GM19035 (cell line): ENCODE measurements around the gene MYLK2.
"Not testable (repeated sequence)": the region's sequence is repeated elsewhere in the genome, so short reads cannot be mapped to it uniquely, and the experiment has no call there.

Source experiments
- ATAC-seq: cut with Tn5 transposase; IDR thresholded peaks from one replicate; pipeline ENCODE4 v1.9.1; 2021; ENCODE audit not compliant: unreplicated experiment

The MYLK2 gene

GRCh38 chr20:31819083-31819784 lies at the start of gene MYLK2:
MYLK2 (plus strand) TSS chr20:31819356; CDS start chr20:31819581, 225 bp downstream.
- no peak for ATAC-seq

- ATAC-seq, result no peak
Observed at GRCh38 chr20:31769681-31770080, 49.5 kb upstream of the MYLK2 start.

GRCh38 chr20:31770243-31770642 lies 48.9 kb upstream of the MYLK2 start:
- ATAC-seq, result no peak

- ATAC-seq, result no peak
Observed at GRCh38 chr20:31774408-31774807, 44.7 kb upstream of the MYLK2 start.

GRCh38 chr20:31780839-31781238 lies 38.3 kb upstream of the MYLK2 start:
- no peak for ATAC-seq

- ATAC-seq, result no peak
Observed at GRCh38 chr20:31781945-31782344, 37.2 kb upstream of the MYLK2 start.

- ATAC-seq, result no peak
Observed at GRCh38 chr20:31784354-31785044, 34.7 kb upstream of the MYLK2 start.

GRCh38 chr20:31785089-31785488 lies 34.1 kb upstream of the MYLK2 start:
- no peak for ATAC-seq

GRCh38 chr20:31788578-31788977 lies 30.6 kb upstream of the MYLK2 start:
- no peak for ATAC-seq

GRCh38 chr20:31790401-31790800 lies 28.8 kb upstream of the MYLK2 start:
- no peak for ATAC-seq

- ATAC-seq, result no peak
Observed at GRCh38 chr20:31797364-31797763, 21.8 kb upstream of the MYLK2 start.

- ATAC-seq, result no peak
Observed at GRCh38 chr20:31801508-31801907, 17.6 kb upstream of the MYLK2 start.

- no peak for ATAC-seq
Observed at GRCh38 chr20:31803552-31804291, 15.4 kb upstream of the MYLK2 start.

- ATAC-seq, result no peak
Observed at GRCh38 chr20:31806564-31807355, 12.4 kb upstream of the MYLK2 start.

GRCh38 chr20:31808481-31808880 lies 10.7 kb upstream of the MYLK2 start:
- no peak for ATAC-seq

- no peak for ATAC-seq
Observed at GRCh38 chr20:31809661-31810060, 9.5 kb upstream of the MYLK2 start.

- no peak for ATAC-seq
Observed at GRCh38 chr20:31811198-31811597, 8.0 kb upstream of the MYLK2 start.

GRCh38 chr20:31811796-31812728 lies 7.1 kb upstream of the MYLK2 start:
- no peak for ATAC-seq

GRCh38 chr20:31813611-31814010 lies 5.5 kb upstream of the MYLK2 start:
- ATAC-seq, result no peak

GRCh38 chr20:31814142-31814541 lies 5.0 kb upstream of the MYLK2 start:
- ATAC-seq, result not testable (repeated sequence)
